ENCODE data around the gene RPS27L. TPM values are rescaled to one million over a fixed set of nuclear protein-coding genes. Genes with fewer than 3 reads are reported as not detected.
A peak's percentile ranks its signal among the peaks of the same experiment; 100 is the strongest.

RPS27L gene
- total and polyA plus RNA-seq, 8 donors = 8.4 to 432 (median 54.1) TPM

DNA sequence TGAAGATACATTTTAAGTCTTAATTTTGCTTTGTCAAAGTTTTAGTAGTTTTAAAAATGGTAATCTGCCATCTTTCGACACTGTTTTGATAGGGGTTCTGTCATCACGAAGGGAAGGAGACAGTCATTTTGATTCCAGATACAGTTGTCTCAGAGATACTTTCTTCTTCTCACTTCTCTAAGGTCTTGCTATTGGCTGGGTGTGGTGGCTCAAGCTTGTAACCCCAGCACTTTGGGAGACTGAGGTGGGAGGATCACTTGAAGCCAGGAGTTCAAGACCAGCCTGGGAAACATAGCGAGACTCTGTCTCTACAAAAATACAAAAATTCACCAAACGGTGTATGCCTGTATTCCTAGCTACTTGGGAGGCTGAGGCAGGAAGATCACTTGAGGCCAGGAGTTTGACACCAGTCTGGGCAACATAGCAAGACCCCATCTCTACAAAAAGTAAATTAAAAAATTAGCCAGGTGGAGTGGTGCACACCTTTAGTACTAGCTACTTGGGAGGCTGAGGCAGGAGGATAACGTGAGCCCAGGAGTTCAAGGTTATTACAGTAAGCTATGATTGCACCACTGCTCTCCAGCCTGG lies 35.4 kb upstream of the RPS27L start:
- 85 to 90% (median 89%) methylated on average over 5 of the region's 5 CpGs for WGBS, 5 donors
- no peaks in the 10 kb centered on the region for H3K36me3 ChIP-seq
- intact Hi-C loops (cut with DNase I; ENCODE audit: low total_unique reads) = no loop called here
- TF ChIP-seq, protein P1, sequence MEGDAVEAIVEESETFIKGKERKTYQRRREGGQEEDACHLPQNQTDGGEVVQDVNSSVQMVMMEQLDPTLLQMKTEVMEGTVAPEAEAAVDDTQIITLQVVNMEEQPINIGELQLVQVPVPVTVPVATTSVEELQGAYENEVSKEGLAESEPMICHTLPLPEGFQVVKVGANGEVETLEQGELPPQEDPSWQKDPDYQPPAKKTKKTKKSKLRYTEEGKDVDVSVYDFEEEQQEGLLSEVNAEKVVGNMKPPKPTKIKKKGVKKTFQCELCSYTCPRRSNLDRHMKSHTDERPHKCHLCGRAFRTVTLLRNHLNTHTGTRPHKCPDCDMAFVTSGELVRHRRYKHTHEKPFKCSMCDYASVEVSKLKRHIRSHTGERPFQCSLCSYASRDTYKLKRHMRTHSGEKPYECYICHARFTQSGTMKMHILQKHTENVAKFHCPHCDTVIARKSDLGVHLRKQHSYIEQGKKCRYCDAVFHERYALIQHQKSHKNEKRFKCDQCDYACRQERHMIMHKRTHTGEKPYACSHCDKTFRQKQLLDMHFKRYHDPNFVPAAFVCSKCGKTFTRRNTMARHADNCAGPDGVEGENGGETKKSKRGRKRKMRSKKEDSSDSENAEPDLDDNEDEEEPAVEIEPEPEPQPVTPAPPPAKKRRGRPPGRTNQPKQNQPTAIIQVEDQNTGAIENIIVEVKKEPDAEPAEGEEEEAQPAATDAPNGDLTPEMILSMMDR (IDR thresholded peaks at IDR 0.05) = no peak
- TF ChIP-seq POLR2A (IDR thresholded peaks at IDR 0.05) = no peak
- no peak for TF ChIP-seq EP300 (IDR thresholded peaks at IDR 0.05)
- no peaks in the 10 kb centered on the region for H3K9me3 ChIP-seq
- peaks cover 36 to 80% (median 64%) of the 10 kb centered on the region in 4 donors for H3K4me1 ChIP-seq
- no peaks in the 10 kb centered on the region for H3K27me3 ChIP-seq
- peak overlapping the region in 4 of 5 donors; percentile 24 to 92 (median 90) for H3K27ac ChIP-seq
- peak overlapping the region in 1 of 4 donors; percentile 12 for H3K4me3 ChIP-seq
- no peak for DNase-seq

DNA sequence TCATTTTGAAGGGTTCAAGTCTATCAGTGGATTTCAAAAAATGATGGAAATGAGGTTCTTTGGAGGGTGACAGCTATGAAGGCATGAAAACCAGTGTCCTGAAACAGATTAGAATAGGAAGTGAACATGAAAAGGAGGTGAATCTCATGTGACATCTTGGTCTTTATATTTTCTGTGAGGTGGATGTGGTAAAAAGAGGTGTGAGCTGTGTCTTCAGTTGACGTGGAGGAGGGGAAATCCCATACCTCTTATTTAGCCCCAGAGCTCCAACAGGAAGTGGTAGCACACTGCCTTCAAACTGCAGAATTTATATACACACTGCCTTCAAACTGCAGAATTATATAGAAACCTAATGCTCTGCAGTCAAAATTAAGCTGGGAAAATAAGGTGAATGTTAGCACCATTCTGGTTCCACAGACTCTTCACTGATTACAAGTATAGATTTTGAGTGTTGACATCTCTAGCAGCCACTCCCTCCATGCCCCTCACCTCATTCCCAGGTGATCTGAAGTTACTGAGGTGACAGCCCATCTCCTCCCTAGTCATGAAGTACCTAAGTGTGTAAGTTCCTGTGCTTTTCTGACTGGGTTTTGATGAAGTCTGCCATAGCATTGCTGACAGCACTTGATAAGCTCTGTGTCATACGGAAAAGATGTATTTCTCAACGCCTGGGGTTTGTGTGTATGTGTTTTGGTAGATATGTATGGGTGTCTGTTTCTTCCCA lies 34.8 kb upstream of the RPS27L start:
- WGBS, 5 donors = 62 to 71% (median 65%) methylated on average over 3 of the region's 3 CpGs

DNA sequence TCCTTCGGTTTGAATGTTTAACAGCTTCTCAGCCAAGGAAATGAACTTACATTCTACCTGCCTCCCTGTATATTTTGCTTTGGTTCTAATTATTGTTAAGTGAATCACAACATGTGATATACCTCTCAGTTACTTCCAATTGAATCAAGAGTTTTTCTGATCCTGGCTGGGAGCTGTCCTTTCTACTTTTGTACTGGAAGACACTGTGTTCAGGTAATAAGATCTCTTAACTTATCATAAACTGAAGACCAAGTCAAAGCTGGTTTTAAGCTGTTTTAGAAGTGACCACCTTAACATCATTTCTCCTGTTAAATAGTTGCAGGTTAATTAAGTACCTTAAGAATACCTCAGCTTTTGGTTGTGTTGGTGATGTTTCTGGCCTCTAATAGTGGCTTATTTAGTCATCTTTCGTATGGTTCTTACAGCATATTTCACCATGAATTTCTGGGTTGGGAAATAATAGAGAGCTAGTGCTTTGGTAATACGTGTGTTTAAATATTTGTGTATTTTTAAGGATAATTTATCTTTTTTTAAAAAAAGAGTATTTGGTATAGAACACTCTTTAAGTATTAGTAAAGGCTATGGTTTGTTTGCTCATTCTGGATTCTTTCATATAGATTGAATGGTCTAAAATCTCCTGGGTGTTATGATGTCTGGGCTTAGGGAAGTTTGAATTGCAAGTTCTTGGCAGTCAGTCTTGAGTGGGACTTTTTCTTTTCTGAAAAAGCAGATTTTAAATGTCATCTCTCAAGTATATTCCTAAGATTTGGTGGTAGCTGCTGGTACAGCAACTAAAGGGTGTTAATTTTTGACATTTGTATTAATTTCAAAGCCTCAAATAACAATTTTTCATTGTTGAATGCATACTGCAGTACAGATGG lies 33.7 kb upstream of the RPS27L start:
- Histone ChIP-seq H3K4me3 (peak overlapping the region; percentile 66 to 85 (median 80)), H3K27ac (peak overlapping the region in 4 of 5 donors; percentile 83 to 92 (median 90)), H3K9me3 (no peaks in the 10 kb centered on the region), H3K27me3 (no peaks in the 10 kb centered on the region), H3K4me1 (peaks cover 26 to 64% (median 52%) of the 10 kb centered on the region in 4 donors), H3K36me3 (no peaks in the 10 kb centered on the region)
- TF ChIP-seq EP300 (IDR thresholded peaks at IDR 0.05) (no peak), POLR2AphosphoS5 (IDR thresholded peaks at IDR 0.05) (no peak), POLR2A (IDR thresholded peaks at IDR 0.05) (no peak)
- TF ChIP-seq, protein P1 (IDR thresholded peaks at IDR 0.05) = no peak
- intact Hi-C loops (cut with DNase I; ENCODE audit: low total_unique reads) = no loop called here
- WGBS, 5 donors = 50 to 59% (median 53%) methylated on average over 3 of the region's 3 CpGs
- no peak for DNase-seq

More for the DNA sequence above, 34.8 kb upstream of the RPS27L start:
- Histone ChIP-seq H3K36me3 (no peaks in the 10 kb centered on the region), H3K27me3 (no peaks in the 10 kb centered on the region), H3K4me3 (peak overlapping the region in 1 of 4 donors; percentile 12), H3K4me1 (peaks cover 36 to 75% (median 61%) of the 10 kb centered on the region in 4 donors), H3K9me3 (no peaks in the 10 kb centered on the region), H3K27ac (peak overlapping the region; percentile 13 to 92 (median 89))
- intact Hi-C loops (cut with DNase I; ENCODE audit: low total_unique reads) = no loop called here
- no peak for TF ChIP-seq POLR2AphosphoS5 (IDR thresholded peaks at IDR 0.05)
- no peak for TF ChIP-seq EP300 (IDR thresholded peaks at IDR 0.05)
- TF ChIP-seq, protein P1 (IDR thresholded peaks at IDR 0.05) = no peak
- no peak for TF ChIP-seq POLR2A (IDR thresholded peaks at IDR 0.05)
- DNase-seq = peak in 1 of 2 donors; percentile 76
